HL-60/S4 (cell line): ENCODE results near the gene MFSD11.
"Not testable (repeated sequence)": the region's sequence is repeated elsewhere in the genome, so short reads cannot be mapped to it uniquely, and the experiment has no call there.

Experiments used
- in situ Hi-C: fragments of 300-500 bp; cut with MboI; formaldehyde crosslinking; loops from 2 replicates; pipeline ENCODE4 v1.14.3; 2022; ENCODE audit warnings: low sequenced_read_pairs

MFSD11 gene

GRCh38 chr17:76745785-76746184, 7.9 kb downstream of the MFSD11 start:
- in situ Hi-C loops = not testable (repeated sequence)

DNA sequence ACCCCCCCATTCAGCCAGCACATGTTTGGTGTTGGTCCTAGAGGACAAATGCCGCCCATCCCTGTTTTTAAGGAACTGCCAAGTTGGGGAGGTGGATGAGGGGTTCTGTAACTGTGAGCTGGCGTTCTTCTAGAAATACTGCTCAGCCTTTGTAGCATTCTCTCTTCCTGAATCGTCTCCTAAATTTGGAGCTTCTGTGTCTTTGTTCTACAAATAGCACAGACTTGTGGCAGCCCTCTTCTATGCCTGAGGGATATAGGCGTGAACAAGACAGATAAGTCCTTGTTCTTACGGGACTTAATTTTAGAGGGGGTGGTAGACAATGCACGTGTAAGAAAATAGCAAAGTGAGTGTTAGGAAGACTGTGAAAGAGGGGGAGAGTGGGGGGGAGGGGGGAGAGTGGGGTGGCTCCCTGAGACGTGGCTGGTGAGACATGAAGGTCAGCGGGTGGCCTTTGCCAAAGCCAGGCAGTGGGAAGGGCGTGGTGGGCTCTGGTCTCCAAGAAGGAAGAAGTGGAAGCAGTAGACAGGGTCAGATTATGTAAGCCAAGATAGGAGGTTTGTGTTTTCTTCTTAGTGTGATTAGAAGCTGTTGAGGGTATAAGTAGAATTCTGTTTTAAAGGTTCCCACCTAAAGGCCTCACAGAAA, 9.9 kb downstream of the MFSD11 start:
- in situ Hi-C loops = no loop called here

DNA sequence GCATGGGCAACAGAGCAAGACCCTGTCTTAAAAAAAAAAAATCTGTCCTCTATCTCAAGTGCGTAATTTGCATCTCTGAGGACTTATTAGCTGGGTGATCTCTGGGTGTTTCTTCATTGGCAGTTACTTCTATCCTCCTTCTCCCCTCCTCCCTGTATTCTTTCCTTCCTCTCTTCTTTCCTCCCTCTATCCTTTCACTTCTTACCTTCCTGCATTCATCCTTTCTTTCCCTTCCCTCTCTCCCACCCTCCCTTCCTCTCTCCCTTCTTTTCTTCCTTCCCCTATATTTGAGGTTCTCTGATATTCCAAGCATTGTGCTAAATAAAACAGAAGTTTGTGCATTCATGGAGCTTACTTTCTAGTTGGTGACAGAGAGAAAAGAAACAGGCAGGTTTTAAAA, 10.7 kb downstream of the MFSD11 start:
- in situ Hi-C loops = no loop called here

GRCh38 chr17:76751416-76751993, 13.6 kb downstream of the MFSD11 start:
- in situ Hi-C loops = no loop called here

DNA sequence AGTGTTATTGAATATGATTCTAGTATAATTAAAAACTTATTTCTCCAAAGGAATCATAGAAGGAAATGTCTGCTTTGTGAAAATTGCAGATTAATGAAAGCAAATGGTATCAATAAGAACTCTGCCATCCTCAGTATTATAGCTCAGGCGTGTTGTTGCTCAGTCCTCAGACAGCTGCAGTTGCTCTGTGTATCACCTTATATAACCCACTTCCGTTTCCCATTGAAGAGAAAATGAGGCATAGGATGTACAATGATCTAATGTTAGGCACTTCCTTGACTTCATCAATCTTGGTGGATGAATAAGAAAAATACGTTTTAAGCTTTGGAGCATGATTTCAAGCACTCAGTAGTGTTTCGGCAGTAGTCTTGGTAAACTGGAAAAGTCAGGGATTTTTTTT, 14.1 kb downstream of the MFSD11 start:
- in situ Hi-C loops = no loop called here

- in situ Hi-C loops = no loop called here
Measured at GRCh38 chr17:76753061-76753961, 15.4 kb downstream of the MFSD11 start.

GRCh38 chr17:76755285-76755684, 17.4 kb downstream of the MFSD11 start:
- in situ Hi-C loops = no loop called here

- in situ Hi-C loops = no loop called here
Measured at GRCh38 chr17:76757256-76757655, 19.3 kb downstream of the MFSD11 start.

- in situ Hi-C loops = no loop called here
Measured at GRCh38 chr17:76758570-76758969, 20.7 kb downstream of the MFSD11 start.

- in situ Hi-C loops = no loop called here
Measured at GRCh38 chr17:76772842-76773525, 35.1 kb downstream of the MFSD11 start.

- in situ Hi-C loops = no loop called here
Measured at GRCh38 chr17:76775021-76775600, 37.2 kb downstream of the MFSD11 start.

- in situ Hi-C loops = no loop called here
Measured at GRCh38 chr17:76781056-76781982, 43.4 kb downstream of the MFSD11 start.

- in situ Hi-C loops = no loop called here
Measured at GRCh38 chr17:76783146-76783545, 45.2 kb downstream of the MFSD11 start.

- in situ Hi-C loops = no loop called here
Measured at GRCh38 chr17:76784926-76785325, 47.0 kb downstream of the MFSD11 start.

- in situ Hi-C loops = not testable (repeated sequence)
Measured at GRCh38 chr17:76787866-76788265, 49.9 kb downstream of the MFSD11 start.

- in situ Hi-C loops = no loop called here
Measured at GRCh38 chr17:76789235-76789788, 51.4 kb downstream of the MFSD11 start.

DNA sequence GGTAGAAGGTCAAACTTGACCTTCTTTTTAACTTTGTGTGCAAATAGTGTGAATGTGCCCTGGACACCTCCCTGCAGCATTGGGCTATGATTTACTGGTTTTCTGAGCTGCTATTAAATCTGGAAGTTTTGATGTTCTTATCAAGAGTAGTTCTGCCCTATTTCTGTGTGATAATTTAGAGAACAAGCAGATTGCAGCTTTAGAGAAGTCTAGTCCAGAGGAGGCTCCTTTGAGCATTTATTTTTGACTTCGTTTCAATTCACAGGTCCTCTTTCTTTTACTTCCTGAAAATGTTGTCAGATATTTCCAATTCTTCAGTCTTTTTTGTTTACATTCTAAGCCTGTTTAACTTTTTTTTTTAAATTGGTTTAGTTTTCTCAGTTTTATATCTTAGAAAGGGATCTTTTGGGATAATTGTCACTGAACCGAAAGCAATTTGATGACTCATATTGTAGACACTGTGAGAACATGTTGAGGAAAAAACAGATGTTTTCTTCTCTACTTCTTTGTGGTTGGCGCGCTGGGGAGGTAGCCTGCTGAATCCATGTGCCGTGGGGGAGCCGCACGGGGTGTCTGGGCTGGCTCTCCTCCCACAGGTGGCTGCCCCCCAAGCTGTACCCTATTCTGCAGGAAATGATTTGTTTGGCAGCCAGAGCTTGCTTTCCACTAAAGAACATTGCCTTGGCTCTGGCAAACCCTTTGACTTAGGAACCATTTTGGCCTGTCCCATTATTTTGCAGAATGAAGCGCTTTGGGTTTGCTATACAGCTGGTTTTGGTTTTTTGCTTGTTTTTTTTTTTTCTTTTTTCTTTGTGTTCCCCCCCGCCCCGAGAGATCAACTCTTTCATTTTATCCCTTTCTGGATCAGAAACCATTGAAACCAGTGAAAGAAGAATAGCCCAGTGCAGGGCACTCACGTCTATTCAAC, 53.4 kb downstream of the MFSD11 start:
- in situ Hi-C loops = no loop called here

DNA sequence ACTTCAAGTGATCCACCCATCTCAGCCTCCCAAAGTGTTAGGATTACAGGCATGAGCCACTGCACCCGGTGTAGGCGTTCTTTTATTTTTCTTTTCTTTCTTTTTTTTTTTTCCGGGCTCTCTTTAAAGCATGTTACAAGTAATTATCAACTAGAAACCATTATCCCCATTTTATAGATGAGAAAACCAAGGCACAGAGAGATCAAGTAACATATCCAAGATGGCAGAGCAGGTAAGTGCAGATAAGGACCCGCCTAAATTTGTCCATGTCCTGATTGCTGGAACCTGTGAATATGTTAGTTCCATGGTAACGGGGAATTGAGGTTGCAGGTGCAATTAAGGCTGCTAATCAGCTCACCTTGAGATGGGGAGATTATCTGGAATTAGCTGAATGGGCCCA, 54.4 kb downstream of the MFSD11 start:
- in situ Hi-C loops = no loop called here

- in situ Hi-C loops = no loop called here
Measured at GRCh38 chr17:76793775-76794174, 55.9 kb downstream of the MFSD11 start.
